Stimulated activated CD4-positive, alpha-beta T cell treated with anti-CD3 and anti-CD28 coated beads, Interleukin-4, amount 100 ng/mL, for 1 hour (primary cell): Measurements from ENCODE around the gene METAP1.
"Not testable (repeated sequence)": the region's sequence is repeated elsewhere in the genome, so short reads cannot be mapped to it uniquely, and the experiment has no call there.

ENCODE experiments used
- DNase-seq: peaks from one replicate; pipeline ENCODE4 v3.0.0-alpha.2; 2020

METAP1 gene

GRCh38 chr4:98998551-98998950 lies 3.0 kb downstream of the METAP1 start:
- DNase-seq, result no peak

GRCh38 chr4:99002279-99002678 lies 6.8 kb downstream of the METAP1 start:
- DNase-seq, result no peak

GRCh38 chr4:99008051-99008450 lies 12.5 kb downstream of the METAP1 start:
- no peak for DNase-seq

GRCh38 chr4:99011910-99012309 lies 16.4 kb downstream of the METAP1 start:
- DNase-seq, result no peak

- no peak for DNase-seq
These were observed 17.9 kb downstream of the METAP1 start for GRCh38 chr4:99013402-99013843.

- no peak for DNase-seq
These were observed 18.5 kb downstream of the METAP1 start for GRCh38 chr4:99013884-99014523.

GRCh38 chr4:99021386-99021785 lies 25.9 kb downstream of the METAP1 start:
- DNase-seq, result no peak

- DNase-seq, result no peak
These were observed 27.0 kb downstream of the METAP1 start for GRCh38 chr4:99022566-99022965.

GRCh38 chr4:99023800-99024251 lies 28.3 kb downstream of the METAP1 start:
- not testable (repeated sequence) for DNase-seq

- DNase-seq, result no peak
These were observed 29.2 kb downstream of the METAP1 start for GRCh38 chr4:99024481-99025275.

GRCh38 chr4:99025506-99025905 lies 30.0 kb downstream of the METAP1 start:
- no peak for DNase-seq

- no peak for DNase-seq
These were observed 31.8 kb downstream of the METAP1 start for GRCh38 chr4:99027304-99027703.

- DNase-seq, result no peak
These were observed 32.7 kb downstream of the METAP1 start for GRCh38 chr4:99028187-99028586.

- DNase-seq, result no peak
These were observed 33.7 kb downstream of the METAP1 start for GRCh38 chr4:99029018-99029735.

GRCh38 chr4:99029852-99030251 lies 34.3 kb downstream of the METAP1 start:
- no peak for DNase-seq

- no peak for DNase-seq
These were observed 38.4 kb downstream of the METAP1 start for GRCh38 chr4:99033956-99034355.

- no peak for DNase-seq
These were observed 42.7 kb downstream of the METAP1 start for GRCh38 chr4:99038213-99038612.

GRCh38 chr4:99043346-99043745 lies 47.8 kb downstream of the METAP1 start:
- DNase-seq, result no peak

GRCh38 chr4:99047710-99048109 lies 52.2 kb downstream of the METAP1 start:
- no peak for DNase-seq

- no peak for DNase-seq
These were observed 57.4 kb downstream of the METAP1 start for GRCh38 chr4:99052902-99053301.

- DNase-seq, result no peak
These were observed 59.0 kb downstream of the METAP1 start for GRCh38 chr4:99054428-99054994.

GRCh38 chr4:99058228-99058627 lies 62.7 kb downstream of the METAP1 start:
- no peak for DNase-seq

GRCh38 chr4:99059550-99059949 lies 64.0 kb downstream of the METAP1 start:
- DNase-seq, result no peak
